ENCODE results near the gene CETN3.

The CETN3 gene

DNA sequence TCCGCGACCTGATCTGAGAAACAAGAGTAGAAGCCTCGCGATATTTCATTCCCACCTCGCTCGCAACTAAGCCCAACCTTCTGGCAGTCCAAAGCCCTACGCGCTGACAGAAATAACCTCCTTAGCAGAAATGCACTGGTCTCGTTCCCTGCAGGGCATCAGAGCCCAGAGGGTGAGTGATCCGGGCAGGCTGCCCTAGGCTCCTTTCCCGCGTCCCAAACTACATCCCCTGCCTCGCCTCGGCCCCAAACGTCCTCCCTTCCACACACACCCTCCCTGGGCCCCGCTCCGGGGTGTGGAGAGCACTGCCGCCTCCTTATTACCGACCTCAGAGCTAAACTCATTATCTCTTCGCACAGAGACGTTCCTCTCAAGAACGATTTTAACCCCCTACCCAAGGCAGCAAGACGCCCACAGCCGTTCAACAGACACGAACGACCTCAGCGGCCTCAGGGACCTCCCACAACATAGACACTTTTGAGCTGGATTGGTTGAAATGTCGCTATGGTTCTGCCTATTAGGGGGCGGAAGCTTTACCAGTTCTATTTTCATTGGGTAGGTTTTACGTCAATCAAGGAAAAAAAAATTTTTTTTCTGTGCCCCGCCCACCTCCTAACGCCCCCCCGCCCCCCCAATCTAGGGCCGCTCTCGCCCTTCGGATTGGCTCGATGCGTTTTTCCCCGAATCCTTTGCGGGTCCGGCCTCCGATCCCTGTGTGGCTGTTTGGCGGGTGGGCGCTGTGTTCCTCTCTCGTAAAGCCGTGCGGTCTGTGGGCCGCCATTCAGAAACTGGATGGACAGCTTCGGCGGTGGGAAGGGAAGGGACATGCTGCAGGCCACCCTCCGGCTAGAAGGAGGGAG is at the start of gene CETN3:
CETN3 (minus strand) TSS at position 439 of the 860 bp plus-strand sequence; CDS start at position 344, 95 bp downstream.
- DNase-seq (ENCODE audit: low read depth), result peak; percentile 72

DNA sequence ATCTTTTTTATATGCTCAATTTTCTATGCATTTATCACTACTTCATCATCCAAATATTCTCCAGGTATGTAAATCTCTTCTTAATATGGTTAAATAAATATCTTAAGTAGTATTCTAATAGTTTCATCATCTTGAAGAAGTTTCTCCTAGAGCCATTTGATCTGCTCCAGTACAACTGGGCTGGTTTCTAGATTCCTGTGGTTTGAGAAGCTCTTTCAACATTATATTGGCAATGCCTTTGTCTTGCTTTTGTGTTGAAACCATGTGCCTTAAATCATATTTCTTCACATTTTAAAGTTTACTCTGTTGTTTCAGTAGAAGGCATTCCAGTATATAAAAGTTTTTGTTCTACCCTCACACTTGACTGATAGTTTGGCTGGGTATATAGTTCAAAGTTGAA is 37.4 kb upstream of the CETN3 start:
- no peak for DNase-seq (ENCODE audit: low read depth)

DNA sequence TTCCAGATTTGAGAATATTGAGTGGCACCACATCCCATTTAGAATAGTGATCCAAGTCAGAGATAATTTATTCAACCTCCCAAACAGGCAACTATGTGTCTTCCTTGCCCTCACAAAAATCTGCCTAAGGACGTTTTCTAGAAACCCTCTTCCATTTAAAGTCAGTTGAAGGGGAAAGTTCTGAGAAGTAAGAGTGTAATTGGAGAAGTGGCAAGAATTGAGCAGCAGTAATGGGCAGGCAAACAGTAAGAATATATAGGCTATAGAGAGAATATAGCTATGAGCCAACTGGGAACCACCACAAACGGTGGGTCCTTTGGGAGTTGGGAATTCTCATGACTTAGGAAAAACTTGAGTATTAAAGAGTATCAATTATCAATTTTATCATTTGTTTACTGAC is 31.1 kb upstream of the CETN3 start:
- DNase-seq (ENCODE audit: low read depth), result no peak

DNA sequence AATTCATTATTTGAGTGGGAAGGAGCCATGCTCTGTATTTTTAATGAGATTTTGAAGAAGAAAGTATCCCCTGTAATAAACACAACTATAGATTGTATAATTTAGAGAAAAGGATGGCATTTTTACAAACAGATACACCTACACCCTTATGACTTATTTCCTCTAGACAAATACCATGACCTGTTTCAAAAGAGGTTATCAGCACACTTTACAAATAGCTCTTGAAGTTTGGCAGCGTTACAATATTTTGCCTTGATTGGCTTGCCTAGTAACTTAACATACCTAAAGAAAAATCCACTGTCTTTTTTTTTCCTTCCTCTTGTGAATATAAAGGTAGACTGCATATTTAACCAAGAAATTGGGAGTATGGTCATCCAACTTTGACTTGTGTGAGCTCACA is 28.5 kb upstream of the CETN3 start:
- no peak for DNase-seq (ENCODE audit: low read depth)

DNA sequence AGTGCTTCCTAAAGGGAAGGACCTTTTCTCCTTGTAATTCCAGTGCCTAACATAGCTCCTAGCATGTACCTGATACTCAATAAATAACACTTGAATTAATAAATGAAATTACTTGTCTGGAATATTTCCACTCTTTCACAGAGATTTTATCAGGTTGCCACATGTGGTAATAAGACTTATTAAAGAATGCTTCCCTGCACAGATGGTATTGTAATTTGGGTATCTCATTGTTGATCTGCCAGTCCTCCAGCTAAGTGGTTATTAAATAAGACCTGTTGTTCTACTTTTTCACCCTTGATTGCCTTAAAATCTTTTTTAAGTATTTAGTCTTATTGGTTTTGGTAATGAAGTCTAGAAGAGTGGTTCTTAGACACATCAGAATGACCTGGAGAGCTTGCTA is 28.1 kb upstream of the CETN3 start:
- DNase-seq (ENCODE audit: low read depth), result no peak

DNA sequence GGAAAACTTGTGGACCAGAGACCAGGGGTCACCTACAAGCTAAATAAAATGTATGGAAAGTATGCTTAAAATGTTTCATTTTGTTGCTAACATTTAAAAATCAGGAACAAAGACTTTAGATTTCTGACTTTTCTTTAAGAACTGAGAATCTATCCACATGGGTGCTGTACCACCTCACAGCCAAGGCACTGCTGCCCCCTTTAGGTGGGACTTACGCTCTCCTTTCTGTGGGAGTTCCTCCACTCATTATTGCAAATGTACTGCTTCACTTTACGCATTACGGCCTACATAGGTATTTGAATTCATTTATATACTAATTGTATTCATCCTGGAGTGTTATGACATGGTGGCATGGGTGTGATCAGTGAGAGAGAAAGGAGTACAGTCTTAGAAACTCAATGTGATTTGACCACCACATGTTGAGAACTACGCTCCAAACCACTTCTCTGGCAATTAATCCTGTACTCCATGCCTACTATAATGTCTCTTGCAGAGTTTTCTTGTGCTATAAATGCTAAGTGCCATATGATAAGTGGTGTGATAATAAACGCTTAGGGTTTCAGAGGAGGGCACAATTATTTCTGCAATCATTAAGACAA is 24.7 kb upstream of the CETN3 start:
- DNase-seq (ENCODE audit: low read depth), result no peak

DNA sequence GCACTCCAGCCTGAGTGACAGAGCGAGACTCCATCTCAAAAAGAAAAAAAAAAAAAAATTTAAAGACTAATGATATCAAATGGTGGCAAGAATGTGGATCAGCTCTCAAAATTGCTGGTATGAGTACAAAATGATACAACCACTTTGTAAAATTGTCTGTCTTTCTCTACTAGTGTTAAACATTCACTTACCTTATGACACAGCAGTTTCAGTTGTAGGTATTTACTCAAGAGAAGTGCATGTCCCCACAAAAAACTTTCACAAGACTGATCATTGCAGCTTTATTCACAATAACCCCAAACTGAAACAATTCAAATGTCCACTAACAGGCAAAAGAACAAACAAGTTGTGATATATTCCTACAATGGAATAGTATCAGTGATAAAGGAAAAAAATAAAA is 14.7 kb upstream of the CETN3 start:
- DNase-seq (ENCODE audit: low read depth), result no peak

DNA sequence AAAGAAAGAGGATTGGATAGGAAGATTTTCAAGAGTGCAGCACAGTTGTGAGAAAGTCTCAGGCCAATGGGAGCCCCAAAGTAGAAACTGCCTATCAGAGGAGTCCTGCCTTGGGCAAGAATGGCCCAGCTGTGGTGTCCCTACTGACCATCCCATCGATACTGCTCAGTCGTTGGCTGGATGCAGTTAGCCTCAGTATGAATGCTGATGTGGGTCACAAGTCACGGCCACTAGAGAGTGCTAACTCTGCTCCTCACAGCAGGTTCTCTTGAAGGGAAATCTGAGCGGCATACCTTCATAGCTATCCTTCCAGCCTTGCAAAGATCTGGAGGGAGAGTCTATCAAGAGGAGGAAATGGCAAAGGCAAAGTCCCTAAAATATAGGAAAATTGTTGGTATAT is 11.6 kb upstream of the CETN3 start:
- DNase-seq (ENCODE audit: low read depth), result no peak

DNA sequence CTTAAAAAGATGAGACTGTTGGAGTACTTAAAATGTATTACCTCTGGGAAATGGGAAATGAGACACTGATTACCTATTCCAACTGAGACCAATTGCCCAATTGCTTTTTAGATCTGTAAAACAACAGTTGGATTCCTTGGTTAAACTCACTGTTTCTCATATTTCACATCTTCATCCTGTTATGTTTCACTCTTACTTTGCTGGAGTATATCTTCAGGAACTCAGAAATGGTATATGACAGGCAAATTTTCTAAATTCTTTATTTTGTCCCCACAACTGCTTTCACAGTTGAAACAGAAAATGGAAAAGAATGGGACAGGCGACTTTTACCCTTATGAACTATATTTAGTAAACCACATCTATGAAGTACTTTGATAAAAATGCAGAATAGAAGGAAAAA is 8.7 kb upstream of the CETN3 start:
- DNase-seq (ENCODE audit: low read depth), result no peak

DNA sequence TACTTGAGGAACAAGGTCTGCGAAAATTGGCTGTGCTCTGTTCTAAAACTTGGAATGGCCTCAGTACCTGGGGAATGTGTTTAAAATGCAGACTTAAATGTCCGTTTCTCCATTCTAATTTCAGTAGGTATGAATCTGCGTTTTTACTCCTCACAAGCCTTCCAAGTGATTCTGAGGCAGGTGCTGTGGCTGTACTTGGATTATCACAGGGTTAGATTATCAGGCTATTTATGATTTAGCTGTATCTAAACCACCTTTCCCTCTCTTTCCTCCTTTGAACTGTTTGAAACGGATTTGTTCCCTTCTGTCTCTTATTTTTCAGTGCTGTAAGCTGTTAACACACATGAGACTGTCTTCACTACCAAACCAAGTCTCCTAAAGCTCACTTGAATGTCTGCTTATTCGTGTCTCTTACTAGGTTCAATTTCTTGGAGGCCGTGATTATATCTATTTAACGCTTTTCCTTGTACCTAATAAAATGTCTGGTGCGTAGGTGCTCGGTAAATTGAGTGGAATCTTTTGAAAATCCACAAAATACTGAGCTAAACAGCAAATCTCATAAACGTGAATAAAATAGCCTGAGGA is 714 bp upstream of the CETN3 start:
- no peak for DNase-seq (ENCODE audit: low read depth)

DNA sequence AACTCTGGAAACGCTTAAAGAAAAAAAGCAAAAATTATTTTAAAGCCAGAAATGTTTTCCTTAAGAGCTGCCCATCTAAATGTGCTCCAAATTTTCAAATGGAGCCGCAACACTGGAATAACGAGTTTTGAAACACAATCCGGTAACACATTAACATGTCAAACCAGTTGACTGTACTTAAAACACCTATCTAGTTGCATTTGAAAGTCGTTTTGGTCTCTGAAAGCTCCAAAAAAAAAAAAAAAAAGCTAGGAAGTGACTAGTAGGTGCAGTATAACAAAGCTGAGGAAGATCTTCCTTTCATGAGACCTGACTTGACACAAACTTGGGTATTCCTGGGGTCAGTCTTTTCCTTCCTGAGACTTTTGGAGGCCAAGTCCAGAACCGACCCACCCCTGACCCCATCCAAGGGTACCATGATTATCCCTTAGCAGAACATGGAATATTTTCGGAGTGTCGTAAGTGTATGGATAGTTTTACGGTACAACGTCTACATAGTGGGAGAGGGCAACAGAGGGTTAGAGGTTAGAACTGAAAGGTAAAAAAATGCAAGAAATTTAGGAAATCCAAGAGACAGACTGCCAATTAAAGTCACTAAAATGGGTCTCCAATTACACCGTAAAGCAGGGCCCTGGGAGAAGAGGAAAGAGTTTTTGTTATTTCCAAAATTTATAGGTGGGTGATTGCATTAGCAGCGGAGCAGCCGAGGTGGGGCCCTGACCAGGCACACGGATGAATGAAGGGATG is 812 bp downstream of the CETN3 start:
- DNase-seq (ENCODE audit: low read depth), result no peak

DNA sequence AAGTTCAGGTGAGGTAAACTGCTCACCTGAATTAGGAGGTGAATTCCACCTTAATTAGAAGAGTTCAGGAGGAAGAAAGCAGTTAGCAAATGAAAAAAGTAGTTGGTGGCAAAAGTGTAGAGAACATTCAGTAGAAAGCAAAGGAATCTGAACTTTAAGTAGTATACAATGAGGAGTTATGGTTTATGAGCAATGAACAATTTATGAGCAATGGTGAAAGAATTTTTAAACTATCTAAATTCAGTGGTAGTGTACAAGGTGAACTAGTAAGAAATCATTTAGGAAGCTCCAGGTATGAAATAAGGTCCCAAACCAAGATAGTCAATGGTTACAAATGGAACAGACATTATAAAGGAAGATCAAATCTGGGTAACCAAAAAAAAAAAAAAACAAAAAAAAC is 3.1 kb downstream of the CETN3 start:
- no peak for DNase-seq (ENCODE audit: low read depth)

DNA sequence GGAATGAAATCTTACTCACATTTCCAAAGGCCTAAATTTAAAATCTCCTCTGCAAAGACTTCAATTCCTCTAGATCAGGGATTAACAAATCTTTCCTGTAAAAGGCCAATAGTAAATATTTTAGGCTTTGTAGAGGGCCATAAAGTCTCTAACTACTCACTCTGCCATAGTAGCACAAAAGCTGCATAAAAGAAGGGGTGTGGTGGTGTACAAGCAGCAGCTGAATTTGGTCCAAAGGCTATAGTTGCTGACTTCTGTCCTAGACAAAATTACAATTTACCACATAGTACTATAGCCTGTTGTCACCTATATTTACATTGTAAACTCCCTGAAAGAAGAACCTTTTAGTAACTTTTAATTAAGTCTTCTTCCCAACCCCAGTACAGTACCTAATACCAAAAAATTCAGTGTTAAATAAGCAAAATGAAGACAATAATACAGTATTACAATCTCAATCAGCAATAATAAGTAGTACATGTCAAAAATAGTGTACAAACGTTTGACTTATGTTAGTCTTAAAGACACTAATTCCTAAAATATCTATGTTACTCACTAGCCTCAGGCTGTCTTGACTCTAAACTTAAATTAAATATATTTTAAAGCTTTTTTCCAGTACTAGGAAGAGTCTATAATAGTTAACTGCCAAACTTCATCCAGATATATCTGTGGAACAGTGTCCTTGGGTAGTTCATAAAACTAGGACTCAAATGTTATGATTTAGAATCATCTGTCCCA is 6.9 kb downstream of the CETN3 start:
- DNase-seq (ENCODE audit: low read depth), result no peak

DNA sequence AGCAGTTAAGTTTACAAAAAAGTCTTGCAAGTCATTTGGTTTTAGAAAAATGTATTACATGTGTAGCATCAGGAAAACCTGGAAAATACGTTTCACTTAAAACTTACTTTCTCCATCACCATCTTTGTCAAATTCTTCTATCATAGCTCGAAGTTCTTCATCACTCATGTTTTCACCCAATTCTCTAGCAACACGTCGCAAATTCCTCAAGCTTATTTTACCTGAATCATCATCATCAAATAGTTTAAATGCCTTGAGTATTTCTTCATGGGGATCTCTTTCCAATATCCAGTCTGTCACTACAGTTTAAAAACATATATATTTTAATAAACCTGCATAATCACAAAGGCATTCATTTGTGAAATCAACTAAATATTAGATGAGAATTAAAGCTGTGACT is 10.3 kb downstream of the CETN3 start:
- DNase-seq (ENCODE audit: low read depth), result no peak

DNA sequence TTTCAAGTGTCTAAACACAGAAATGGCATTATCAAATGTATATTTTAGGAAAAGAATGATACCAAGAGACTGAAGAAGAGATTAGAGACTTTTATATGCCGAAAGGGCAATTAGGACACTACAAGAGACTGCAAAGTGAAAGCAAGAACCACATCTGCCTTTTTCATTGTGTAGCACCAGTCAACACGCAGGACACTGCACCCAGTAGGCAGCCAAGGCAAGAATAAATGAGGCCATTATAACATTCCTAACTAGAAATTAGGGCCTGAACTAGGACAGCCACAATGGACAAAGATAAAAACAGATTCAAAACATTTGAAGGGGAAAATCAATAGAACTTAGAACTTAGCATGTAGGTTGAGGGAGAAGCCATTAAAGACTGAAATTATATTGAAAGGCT is 10.8 kb downstream of the CETN3 start:
- DNase-seq (ENCODE audit: low read depth), result no peak

DNA sequence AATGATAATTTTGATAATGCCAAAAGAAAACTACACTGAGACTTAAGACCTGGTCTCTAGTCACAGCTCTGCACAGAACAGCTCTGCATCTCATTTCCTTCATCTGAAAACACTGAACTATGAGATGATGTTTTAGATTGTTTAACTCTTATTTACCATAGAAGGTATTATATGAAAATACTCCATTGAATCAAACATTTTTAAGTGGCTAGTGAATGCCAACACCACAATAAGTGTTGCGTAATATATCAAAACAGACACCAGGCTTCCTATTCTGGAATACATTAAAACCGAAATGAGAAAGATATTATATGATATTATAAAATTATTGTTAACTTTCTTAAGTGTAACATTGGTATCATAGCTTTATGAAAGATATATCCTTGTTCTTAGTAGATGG is 14.6 kb downstream of the CETN3 start:
- no peak for DNase-seq (ENCODE audit: low read depth)

DNA sequence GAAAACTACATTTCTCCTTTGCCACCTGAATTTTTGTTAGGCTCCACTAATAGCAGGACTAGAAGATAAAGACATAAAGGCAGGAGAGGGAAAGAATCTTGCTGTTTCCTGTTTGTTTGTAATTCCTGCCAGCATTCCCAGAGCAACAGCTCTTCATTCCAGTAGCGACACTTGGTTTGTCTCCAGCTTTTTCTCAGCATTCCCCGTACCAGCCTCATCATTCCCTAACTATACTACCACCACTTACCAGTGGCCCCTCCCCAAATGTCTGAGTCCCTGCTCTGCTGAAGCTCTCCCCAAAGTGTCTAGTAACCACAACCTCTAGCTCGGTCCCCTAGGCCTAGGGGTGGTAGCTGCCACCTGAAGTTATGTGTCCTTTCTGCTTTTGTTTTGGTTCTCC is 18.6 kb downstream of the CETN3 start:
- DNase-seq (ENCODE audit: low read depth), result no peak

DNA sequence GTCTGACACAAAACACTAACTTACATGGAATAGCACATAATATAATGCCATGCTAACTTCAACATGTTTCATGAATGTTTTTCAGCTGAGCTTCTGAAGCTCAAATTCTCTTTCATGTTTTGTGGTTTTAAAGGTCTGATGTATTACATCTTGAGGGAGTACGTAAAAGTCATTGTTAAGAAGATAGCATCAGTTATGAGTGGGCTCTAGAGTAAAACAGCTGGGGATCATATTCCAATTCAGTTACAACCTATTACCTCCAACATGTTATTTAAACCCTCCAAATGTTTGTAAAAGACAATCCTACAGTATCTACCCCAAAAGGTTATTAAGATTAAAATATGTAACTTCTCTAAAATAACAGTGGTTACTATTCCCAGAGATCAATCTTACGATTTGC is 19.2 kb downstream of the CETN3 start:
- no peak for DNase-seq (ENCODE audit: low read depth)

DNA sequence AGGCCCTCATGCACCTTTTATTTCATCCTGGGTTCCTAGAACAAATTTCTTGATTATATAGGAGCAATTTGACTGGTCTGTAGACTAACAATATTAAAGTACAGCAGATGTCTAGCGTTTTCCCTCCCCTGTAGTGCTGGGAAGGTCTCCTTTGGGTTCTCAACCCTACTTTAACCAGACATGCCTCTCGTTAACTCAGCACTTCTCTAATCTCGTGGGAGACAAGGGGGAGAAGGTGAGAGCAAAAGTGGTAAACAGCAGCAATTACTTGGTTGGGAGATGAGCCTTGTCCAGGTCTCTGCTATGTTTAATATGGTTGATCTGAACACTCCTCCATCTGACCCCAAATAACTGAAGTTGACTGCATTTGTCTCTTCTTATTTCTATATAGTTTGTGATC is 22.0 kb downstream of the CETN3 start:
- no peak for DNase-seq (ENCODE audit: low read depth)

DNA sequence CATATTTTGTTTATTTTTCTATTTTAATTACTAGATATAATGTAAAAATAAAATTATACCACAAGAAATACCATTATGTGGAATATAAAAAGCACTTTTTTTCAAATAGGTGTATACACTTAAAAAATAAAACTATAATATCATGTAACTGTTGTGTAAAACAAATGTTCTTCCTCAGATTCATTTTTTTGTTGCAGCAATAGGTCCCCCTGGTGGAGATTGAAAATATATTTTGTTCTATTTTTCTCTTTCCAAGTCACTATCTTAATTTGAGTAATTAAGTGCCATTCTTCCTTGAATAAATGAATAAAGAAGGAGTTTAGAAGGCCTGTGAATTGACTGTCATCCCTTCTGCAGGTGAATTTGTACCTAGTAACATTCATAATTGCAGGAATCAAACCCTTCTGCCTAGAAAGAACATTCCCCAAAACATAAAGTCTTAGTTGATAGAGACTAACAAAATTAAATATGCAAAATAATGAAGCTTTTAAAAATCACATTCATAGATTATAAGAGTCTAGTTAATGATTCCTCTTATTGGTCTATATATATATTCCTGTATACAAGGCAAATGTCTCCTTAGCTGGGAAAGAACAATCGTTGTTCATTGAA is 23.4 kb downstream of the CETN3 start:
- DNase-seq (ENCODE audit: low read depth), result no peak

DNA sequence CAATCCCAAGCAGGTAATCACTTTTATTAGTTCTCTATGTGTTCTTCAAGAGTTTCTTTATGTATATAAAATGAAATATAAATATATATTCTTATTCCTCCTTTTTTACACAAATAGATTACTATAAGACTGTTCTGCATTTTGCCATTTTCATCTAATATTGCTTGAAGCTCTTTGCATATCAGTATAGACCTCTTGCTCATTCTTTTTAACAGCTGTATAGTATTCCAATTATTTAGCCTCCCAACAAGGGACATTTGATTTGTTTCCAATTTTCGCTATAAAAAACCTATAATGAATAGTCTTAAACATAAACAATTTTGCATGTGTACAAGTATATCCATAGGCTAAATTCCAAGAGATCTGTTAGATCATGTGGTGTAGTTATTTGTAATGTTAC is 25.2 kb downstream of the CETN3 start:
- no peak for DNase-seq (ENCODE audit: low read depth)

DNA sequence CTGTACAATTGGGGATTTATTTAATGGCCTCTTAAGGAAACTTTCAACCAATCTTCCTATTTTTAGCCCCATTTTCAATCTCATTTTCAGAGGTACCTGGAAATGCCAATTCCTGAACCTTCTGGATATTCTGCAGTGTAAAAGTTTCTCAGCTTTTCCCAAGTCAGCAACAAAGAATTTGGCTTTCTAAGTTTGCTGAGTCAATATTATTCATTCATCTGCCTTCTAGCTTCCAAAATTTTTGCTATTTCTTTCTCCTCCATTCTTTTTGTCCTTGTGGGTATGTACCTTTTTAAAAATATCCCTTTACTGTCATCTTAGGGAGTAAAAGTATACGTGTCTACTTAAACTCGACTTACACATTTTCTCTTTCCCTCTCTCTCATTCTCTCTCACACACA is 25.7 kb downstream of the CETN3 start:
- no peak for DNase-seq (ENCODE audit: low read depth)

Measured in stimulated activated CD8-positive, alpha-beta memory T cell treated with anti-CD3 and anti-CD28 coated beads, Interleukin-7, amount 100 ng/mL, for 24 hours (primary cell).